HepG2 (cell line): ENCODE measurements around the gene CSF3R.

Experiments
- BHLHE40 ChIP-seq: IDR thresholded peaks from 2 replicates; pipeline ENCODE4 v1.6.1; 2011; ENCODE audit warnings: low read length, improper control_type of control experiment
- BRCA1 ChIP-seq: sonication (generic); formaldehyde crosslinking; IDR thresholded peaks from 2 replicates; pipeline ENCODE4 v1.4.0; 2020; ENCODE audit warnings: missing genetic modification reagents
- CEBPB ChIP-seq: IDR thresholded peaks from 2 replicates; pipeline ENCODE4 v1.6.1; 2011; ENCODE audit warnings: low read depth, low read length, improper control_type of control experiment, borderline replicate concordance
- ZNF333 ChIP-seq: sonication (generic); formaldehyde crosslinking; IDR thresholded peaks from 2 replicates; pipeline ENCODE4 v1.4.0; 2020; ENCODE audit warnings: mild to moderate bottlenecking, missing genetic modification reagents, borderline replicate concordance
- TF ChIP-seq, protein P1 (sequence below): sonication (generic); formaldehyde crosslinking; IDR thresholded peaks from 2 replicates; pipeline ENCODE4 v1.4.0; 2020; ENCODE audit warnings: missing genetic modification reagents

DNA sequence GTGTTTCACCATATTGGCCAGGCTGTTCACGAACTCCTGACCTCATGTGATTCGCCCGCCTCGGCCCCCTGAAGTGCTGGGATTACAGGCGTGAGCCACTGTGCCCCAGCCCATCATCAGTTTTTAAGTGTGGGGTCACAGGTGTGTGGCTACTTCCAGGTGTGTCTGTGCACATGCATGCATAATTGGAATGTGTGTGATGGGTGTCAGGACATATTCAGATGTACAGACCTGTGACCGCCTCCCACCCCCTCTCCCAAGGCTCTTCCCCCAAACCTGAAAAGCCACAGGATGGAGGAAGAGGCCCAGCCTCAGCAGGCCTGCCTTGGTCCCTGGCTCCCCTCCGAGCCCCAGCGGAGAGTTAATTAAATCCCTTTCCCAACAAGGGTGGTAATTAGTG is 37.3 kb upstream of the CSF3R start:
- TF ChIP-seq BRCA1 (CRISPR knock-in tag) (no peak), CEBPB (no peak), ZNF333 (CRISPR knock-in tag) (no peak), BHLHE40 (no peak)
- TF ChIP-seq, protein P1, sequence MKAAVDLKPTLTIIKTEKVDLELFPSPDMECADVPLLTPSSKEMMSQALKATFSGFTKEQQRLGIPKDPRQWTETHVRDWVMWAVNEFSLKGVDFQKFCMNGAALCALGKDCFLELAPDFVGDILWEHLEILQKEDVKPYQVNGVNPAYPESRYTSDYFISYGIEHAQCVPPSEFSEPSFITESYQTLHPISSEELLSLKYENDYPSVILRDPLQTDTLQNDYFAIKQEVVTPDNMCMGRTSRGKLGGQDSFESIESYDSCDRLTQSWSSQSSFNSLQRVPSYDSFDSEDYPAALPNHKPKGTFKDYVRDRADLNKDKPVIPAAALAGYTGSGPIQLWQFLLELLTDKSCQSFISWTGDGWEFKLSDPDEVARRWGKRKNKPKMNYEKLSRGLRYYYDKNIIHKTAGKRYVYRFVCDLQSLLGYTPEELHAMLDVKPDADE (CRISPR knock-in tag), result no peak
